Breast epithelium (tissue), 4 donors: Measurements from ENCODE around the gene PLD5. TPM values are rescaled to one million over a fixed set of nuclear protein-coding genes. Genes with fewer than 3 reads are reported as not detected.

Experiments used
- DNase-seq, 2 donors: peaks; one replicate each; pipeline ENCODE4 v3.0.0-alpha.2; 2019; ENCODE audit warnings: low spot score in 2 of 2
- H3K27ac ChIP-seq, 2 donors: fragments of 200-600 bp; sonication (generic) in 1 of 2; one replicate each; pipeline ENCODE4 v1.5.1; 2016 to 2019; ENCODE audit warnings: mild to moderate bottlenecking in 1 of 2
- H3K27me3 ChIP-seq, 2 donors: fragments of 200-600 bp; sonication (generic) in 1 of 2; one replicate each; pipeline versions ENCODE4 v1.5.1 to v1.6.0; 2017 to 2019; ENCODE audit warnings: control low read depth in 1 of 2, mild to moderate bottlenecking in 1 of 2
- H3K36me3 ChIP-seq: fragments of 200-600 bp; one replicate; pipeline ENCODE4 v1.5.1; 2019
- H3K4me1 ChIP-seq, 2 donors: fragments of 200-600 bp; sonication (generic); one replicate each; pipeline ENCODE4 v1.5.1; 2016 to 2019; ENCODE audit warnings: control low read depth in 1 of 2
- H3K4me3 ChIP-seq, 3 donors: fragments of 200-600 bp; sonication (generic); 1 replicate in 2 of 3; 2 replicates in 1 of 3; pipeline ENCODE4 v1.5.1; 2016 to 2019; ENCODE audit warnings: mild to moderate bottlenecking in 3 of 3, moderate library complexity in 2 of 3
- H3K9me3 ChIP-seq, 2 donors: fragments of 200-600 bp; sonication (generic) in 1 of 2; one replicate each; pipeline ENCODE4 v1.5.1; 2016 to 2019; ENCODE audit warnings: control low read depth in 1 of 2
- POLR2A ChIP-seq: fragments of 450-650 bp; IDR thresholded peaks from one replicate; pipeline ENCODE4 v1.6.1; 2016; ENCODE audit warnings: antibody characterized with exemption, mild to moderate bottlenecking, moderate library complexity
- POLR2AphosphoS5 ChIP-seq, 3 donors: sonication (generic); formaldehyde crosslinking; IDR thresholded peaks; one replicate each; pipeline ENCODE4 v1.6.1; 2017; ENCODE audit warnings: antibody characterized with exemption in 3 of 3
- intact Hi-C: fragments of 100-400 bp; cut with DNase I; formaldehyde crosslinking; loops from one replicate; pipeline ENCODE4 v1.15.1; 2023; ENCODE audit warnings: low total_unique reads
- total RNA-seq, 3 donors: library from RNA; depleted of rRNA; stranded (reverse); fragments of >200 nt; gene quantifications; one replicate each; pipeline ENCODE4 v1.1.0, GENCODE V29; 2016
- TF ChIP-seq, protein P1 (sequence below), 3 donors: fragments of 450-650 bp; IDR thresholded peaks; one replicate each; pipeline ENCODE4 v1.5.1; 2016 to 2017; ENCODE audit warnings: antibody characterized with exemption in 3 of 3, mild to moderate bottlenecking in 3 of 3, moderate library complexity in 3 of 3

PLD5 gene
- total RNA-seq, 3 donors from 2014 or later = 0.32 to 0.98 (median 0.44) TPM

DNA sequence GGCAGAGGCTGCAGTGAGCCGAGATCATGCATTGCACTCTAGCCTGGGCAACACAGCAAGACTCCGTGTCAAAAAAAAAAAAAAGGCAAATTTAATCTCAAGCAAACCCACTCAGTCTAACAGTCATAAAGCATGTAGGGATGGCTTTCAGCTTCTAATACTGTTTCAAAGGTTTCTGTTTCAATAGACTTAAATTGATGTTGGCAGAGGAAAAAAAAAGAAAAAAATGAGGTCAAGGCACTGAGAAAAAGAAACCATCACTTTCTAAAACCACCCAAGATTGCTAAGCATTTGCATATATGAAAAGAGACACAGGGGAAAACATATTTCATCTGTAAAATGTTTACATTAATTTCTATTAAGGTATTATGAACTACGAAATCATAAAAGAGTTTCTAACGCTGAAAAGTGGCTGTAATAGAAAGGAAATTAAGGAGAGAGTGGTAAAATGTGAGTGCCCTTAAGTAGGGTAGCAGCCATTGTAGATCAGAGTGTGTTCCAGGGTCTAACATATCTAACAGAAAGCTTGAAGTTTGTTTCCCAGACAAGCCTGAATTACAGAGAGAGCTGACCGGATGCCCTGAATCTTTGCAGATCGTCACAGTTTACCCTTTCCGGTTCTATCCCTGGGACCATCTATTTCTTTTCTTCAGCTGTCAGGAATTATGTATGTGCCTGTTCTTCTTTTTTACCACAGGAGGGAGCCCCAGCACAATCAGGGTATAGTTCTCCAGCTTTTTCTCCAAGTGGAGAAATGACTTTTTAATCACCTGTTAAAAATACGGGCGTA, 70.0 kb downstream of the PLD5 start:
- Histone ChIP-seq H3K36me3 (no peaks in the 10 kb centered on the region), H3K4me3 (no peak overlapping the region), H3K4me1 (no peaks in the 10 kb centered on the region), H3K27ac (no peak overlapping the region), H3K9me3 (no peaks in the 10 kb centered on the region), H3K27me3 (no peaks in the 10 kb centered on the region)
- no peak for DNase-seq
- intact Hi-C loops = no loop called here
- TF ChIP-seq, protein P1, sequence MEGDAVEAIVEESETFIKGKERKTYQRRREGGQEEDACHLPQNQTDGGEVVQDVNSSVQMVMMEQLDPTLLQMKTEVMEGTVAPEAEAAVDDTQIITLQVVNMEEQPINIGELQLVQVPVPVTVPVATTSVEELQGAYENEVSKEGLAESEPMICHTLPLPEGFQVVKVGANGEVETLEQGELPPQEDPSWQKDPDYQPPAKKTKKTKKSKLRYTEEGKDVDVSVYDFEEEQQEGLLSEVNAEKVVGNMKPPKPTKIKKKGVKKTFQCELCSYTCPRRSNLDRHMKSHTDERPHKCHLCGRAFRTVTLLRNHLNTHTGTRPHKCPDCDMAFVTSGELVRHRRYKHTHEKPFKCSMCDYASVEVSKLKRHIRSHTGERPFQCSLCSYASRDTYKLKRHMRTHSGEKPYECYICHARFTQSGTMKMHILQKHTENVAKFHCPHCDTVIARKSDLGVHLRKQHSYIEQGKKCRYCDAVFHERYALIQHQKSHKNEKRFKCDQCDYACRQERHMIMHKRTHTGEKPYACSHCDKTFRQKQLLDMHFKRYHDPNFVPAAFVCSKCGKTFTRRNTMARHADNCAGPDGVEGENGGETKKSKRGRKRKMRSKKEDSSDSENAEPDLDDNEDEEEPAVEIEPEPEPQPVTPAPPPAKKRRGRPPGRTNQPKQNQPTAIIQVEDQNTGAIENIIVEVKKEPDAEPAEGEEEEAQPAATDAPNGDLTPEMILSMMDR (IDR thresholded peaks at IDR 0.05) = peak; percentile 11 to 48 (median 47)
- no peak for TF ChIP-seq POLR2AphosphoS5 (IDR thresholded peaks at IDR 0.05)

GRCh38 chr1:242452573-242452972, 71.9 kb downstream of the PLD5 start:
- H3K36me3 ChIP-seq = no peaks in the 10 kb centered on the region
- DNase-seq = no peak
- no peak overlapping the region for H3K4me3 ChIP-seq
- no peak overlapping the region for H3K27ac ChIP-seq
- no peaks in the 10 kb centered on the region for H3K9me3 ChIP-seq
- no peak for TF ChIP-seq POLR2AphosphoS5 (IDR thresholded peaks at IDR 0.05)
- TF ChIP-seq POLR2A = no peak
- TF ChIP-seq, protein P1 (IDR thresholded peaks at IDR 0.05) = no peak
- intact Hi-C loops = no loop called here
- H3K27me3 ChIP-seq = no peaks in the 10 kb centered on the region
- H3K4me1 ChIP-seq = no peaks in the 10 kb centered on the region

DNA sequence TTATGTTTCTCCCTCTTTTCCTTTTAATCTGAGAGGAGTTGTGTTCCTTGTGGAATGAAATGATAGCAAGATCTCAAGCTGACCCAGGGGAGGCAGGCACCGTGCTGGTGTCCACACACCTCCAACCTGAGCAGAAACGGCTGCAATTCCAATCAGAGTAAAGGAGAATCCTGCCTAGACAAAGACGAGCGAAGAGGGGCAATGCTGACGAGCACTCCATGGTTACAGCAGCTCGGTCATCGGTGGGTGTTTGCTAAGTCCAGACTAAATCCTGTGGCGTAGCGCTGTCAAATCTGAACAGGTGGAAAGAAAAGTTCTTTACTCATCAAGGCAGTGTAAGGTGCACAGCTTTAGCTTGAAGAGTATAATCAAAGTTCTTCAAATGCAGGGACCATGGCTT, 74.8 kb downstream of the PLD5 start:
- H3K4me3 ChIP-seq = no peak overlapping the region
- TF ChIP-seq POLR2A (no peak), POLR2AphosphoS5 (IDR thresholded peaks at IDR 0.05) (no peak)
- TF ChIP-seq, protein P1 (IDR thresholded peaks at IDR 0.05) = no peak
- H3K27ac ChIP-seq = no peak overlapping the region
- no peak for DNase-seq
- intact Hi-C loops = no loop called here
- H3K9me3 ChIP-seq = no peaks in the 10 kb centered on the region
- no peaks in the 10 kb centered on the region for H3K27me3 ChIP-seq
- no peaks in the 10 kb centered on the region for H3K4me1 ChIP-seq
- H3K36me3 ChIP-seq = no peaks in the 10 kb centered on the region

- no peaks in the 10 kb centered on the region for H3K36me3 ChIP-seq
- no peaks in the 10 kb centered on the region for H3K27me3 ChIP-seq
- H3K27ac ChIP-seq = no peak overlapping the region
- no peaks in the 10 kb centered on the region for H3K4me1 ChIP-seq
- TF ChIP-seq, protein P1 (IDR thresholded peaks at IDR 0.05) = no peak
- TF ChIP-seq POLR2AphosphoS5 (IDR thresholded peaks at IDR 0.05) = no peak
- TF ChIP-seq POLR2A = no peak
- intact Hi-C loops = no loop called here
- H3K4me3 ChIP-seq = no peak overlapping the region
- DNase-seq = no peak
- H3K9me3 ChIP-seq = no peaks in the 10 kb centered on the region
Measured at GRCh38 chr1:242448910-242449645, 75.4 kb downstream of the PLD5 start.

GRCh38 chr1:242447689-242448088, 76.8 kb downstream of the PLD5 start:
- no peaks in the 10 kb centered on the region for H3K27me3 ChIP-seq
- H3K4me1 ChIP-seq = no peaks in the 10 kb centered on the region
- H3K36me3 ChIP-seq = no peaks in the 10 kb centered on the region
- H3K9me3 ChIP-seq = no peaks in the 10 kb centered on the region
- DNase-seq = no peak
- no peak overlapping the region for H3K4me3 ChIP-seq
- intact Hi-C loops = no loop called here
- H3K27ac ChIP-seq = no peak overlapping the region
- no peak for TF ChIP-seq POLR2A
- TF ChIP-seq, protein P1 (IDR thresholded peaks at IDR 0.05) = no peak
- no peak for TF ChIP-seq POLR2AphosphoS5 (IDR thresholded peaks at IDR 0.05)
